HG03196 (cell line): ENCODE data around the gene RPAP2.

ENCODE experiments used
- ATAC-seq: cut with Tn5 transposase; IDR thresholded peaks from one replicate; pipeline ENCODE4 v1.9.1; 2021; ENCODE audit not compliant: unreplicated experiment

Gene RPAP2

DNA sequence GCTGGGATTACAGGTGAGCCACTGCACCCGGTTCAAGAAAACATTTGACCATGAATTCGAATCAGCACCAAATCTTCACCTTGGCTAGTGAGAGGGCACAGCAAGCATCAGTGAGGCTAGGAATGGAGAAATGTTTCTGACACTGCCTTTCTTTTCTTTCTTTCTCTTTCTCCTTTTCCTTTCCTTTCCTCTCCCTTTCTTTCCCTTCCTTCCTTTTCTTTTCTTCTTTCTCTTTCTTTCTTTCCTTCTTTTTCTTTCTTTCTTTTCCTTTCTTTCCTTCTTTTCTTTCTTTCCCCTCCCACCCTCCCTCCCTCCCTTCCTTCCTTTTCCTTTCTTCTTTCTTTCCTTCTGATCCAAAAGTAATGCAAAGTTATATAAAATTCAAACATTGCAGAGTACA is 147.0 kb downstream of the RPAP2 start:
- ATAC-seq = no peak

DNA sequence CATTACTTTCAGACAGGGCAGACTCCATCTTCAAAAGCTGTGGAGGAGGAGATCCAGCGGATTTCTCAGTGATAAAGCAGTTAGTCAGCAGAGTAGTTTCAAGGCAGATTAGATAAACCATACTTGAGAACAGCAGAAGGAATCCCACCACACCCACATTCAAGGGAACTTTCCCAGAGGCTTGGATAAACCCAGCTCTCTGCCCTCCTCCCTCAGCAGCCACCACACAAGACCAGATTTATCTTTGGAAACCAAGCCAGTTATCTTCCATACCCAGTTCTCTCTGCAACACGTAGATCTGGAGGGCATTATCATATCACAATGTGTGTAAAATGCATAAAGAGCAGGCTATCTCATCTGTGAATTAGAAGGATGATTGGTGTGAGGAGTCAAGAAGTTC is 147.7 kb downstream of the RPAP2 start:
- no peak for ATAC-seq

DNA sequence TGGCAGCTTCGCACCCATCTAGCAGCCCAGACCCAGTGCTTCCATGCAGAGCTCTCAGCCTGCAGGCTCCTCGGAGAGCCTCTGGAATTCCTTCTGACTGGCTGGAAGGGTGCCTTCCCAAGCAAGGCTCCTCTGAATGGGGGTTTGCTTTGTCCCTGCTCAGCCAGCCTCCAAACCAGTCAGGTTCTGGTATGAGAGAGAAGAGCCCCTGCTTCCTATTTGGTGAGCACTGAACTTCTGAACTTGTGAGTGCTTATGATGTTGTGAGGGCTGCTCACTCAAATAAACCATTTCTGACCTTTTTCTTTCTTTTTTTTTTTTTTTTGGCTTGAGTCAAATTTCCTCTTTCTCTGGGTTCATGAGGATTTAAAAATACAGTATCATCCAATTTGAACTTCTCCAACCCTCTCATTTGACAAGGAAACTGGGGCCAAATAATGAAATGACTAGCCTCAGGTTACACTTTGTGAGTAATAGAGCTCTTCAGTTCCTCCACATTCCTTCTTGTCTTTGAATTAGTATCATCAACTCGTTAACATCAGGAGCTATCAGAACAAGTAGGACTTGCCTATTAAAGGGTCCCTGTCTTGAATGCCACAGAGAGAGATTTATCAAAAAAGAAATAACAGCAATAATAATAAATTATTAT is 148.3 kb downstream of the RPAP2 start:
- no peak for ATAC-seq

DNA sequence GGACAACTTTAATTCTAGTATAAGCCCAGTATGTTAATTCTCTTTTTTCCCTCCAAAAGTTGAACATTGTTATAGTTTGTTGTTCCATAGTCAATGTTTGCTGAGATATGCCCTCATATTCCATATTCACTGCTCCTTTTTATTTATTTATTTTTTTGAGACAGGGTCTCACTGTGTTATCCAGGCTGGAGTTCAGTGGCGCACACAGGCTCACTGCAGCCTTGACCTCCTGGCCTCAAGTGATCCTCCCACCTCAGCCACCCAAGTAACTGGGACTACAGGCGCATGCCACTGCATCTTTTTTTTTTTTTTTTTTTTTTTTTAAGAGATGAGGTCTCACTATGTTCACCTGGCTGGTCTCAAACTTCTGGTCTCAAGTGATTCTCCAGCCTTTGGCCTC is 149.1 kb downstream of the RPAP2 start:
- no peak for ATAC-seq
